ENCODE measurements around the gene PSMD13. TPM values are rescaled to one million over a fixed set of nuclear protein-coding genes. Genes with fewer than 3 reads are reported as not detected.
A peak's percentile ranks its signal among the peaks of the same experiment; 100 is the strongest.
"Not testable (repeated sequence)": the region's sequence is repeated elsewhere in the genome, so short reads cannot be mapped to it uniquely, and the experiment has no call there.

The PSMD13 gene
- total RNA-seq, 1 experiment from 2014 or later: 217 TPM

DNA sequence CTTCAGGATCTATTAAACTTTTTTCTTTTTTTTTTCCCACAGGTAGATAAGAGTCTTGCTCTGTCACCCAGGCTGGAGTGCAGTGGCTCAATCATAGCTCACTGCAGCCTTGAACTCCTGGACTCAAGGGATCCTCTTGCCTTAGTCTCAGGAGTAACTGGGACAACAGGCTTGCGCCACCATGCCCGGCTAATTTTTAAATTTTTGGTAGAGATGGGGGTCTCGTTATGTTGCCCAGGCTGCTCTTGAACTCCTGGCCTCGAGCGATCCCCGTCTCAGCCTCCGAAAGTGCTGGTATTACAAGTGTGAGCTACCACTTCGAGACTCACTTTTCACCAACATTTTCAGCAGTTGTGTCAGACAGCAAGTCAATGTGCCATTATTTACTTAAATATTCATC is 1.6 kb upstream of the PSMD13 start:
- H3K27me3 ChIP-seq (replicated peaks): no peaks in the 10 kb centered on the region
- H3K4me1 ChIP-seq (replicated peaks): peaks cover 14% of the 10 kb centered on the region
- H3K9me3 ChIP-seq (replicated peaks): no peaks in the 10 kb centered on the region
- no peak for DNase-seq (ENCODE audit: low read depth in 1 of 2, low spot score in 2 of 2)
- no peak overlapping the region for H3K27ac ChIP-seq
- H3K4me3 ChIP-seq: peak overlapping the region; percentile 90
- peaks cover 26% of the 10 kb centered on the region for H3K36me3 ChIP-seq

DNA sequence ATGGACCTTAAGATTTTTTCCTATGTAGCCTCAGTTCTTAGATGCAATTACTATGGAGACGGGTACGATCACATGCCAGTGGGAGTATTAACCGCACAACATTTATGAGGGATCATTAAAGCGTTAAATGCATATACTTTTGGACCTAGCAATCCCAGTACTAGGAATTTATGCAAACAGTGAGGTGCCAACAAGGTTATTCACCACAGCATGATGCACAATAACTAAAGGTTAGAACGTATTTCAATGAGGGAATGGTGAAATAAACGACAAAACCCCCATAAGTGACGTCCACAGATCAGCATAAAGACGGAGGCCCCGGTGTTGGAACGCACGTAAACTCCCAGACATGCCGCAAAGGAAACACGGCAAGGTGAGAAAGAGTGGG is 1.2 kb upstream of the PSMD13 start:
- no peak for DNase-seq (ENCODE audit: low read depth in 1 of 2, low spot score in 2 of 2)
- H3K4me1 ChIP-seq (replicated peaks): peaks cover 14% of the 10 kb centered on the region
- H3K36me3 ChIP-seq: peaks cover 30% of the 10 kb centered on the region
- peak overlapping the region; percentile 90 for H3K4me3 ChIP-seq
- no peaks in the 10 kb centered on the region for H3K27me3 ChIP-seq (replicated peaks)
- H3K27ac ChIP-seq: peak overlapping the region; percentile 61; the same call in 1 of the 2 replicates
- H3K9me3 ChIP-seq (replicated peaks): no peaks in the 10 kb centered on the region

DNA sequence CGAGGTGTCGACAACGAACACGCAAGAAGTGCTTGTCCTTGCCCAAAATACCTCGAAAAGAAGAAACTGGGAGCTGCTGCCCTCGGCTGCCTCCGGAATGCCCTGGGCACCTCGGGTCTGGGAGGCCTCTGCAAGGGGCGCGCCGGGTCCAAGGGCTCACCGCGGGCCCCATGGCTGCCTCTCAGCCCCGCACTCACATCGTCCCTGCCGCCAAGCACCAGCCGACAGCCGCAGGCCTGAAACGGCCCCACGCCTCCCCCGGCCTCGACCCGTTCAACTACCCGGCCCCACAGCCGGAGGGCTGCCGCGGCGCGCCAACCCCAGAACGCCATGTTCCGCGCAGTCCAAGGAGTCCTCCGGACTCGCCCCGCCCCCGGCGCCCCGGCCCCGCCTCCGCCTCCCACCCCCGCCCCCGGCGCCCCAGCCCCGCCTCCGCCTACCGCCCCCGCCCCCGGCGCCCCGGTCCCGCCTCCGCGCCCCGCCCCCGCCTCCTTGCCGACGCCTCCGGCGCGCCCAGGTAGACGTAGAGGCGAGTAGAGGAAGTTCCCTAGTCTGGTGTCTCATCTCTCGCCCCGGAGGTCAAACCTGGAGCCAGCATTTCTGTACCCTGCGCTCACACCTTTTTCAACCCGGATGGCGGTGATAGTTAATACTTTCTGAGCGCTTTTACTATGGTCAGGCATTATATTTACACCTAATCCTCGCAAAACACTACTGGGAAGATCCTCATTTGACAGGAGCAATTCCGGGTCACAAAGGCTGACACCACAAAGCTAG is 591 bp upstream of the PSMD13 start, which contains the start of gene SIRT3:
Gene SIRT3, minus strand, starts transcription at position 346 of the 777 bp plus-strand sequence. Its CDS starts 14 bp downstream, at position 332.
- H3K4me1 ChIP-seq (replicated peaks): peaks cover 14% of the 10 kb centered on the region
- DNase-seq (ENCODE audit: low read depth in 1 of 2, low spot score in 2 of 2): peak; percentile 79 to 81
- H3K27me3 ChIP-seq (replicated peaks): no peaks in the 10 kb centered on the region
- H3K36me3 ChIP-seq: peaks cover 36% of the 10 kb centered on the region
- peak within 1 kb of the TSS; percentile 78 for H3K27ac ChIP-seq
- no peaks in the 10 kb centered on the region for H3K9me3 ChIP-seq (replicated peaks)
- H3K4me3 ChIP-seq: peak within 1 kb of the TSS; percentile 90

DNA sequence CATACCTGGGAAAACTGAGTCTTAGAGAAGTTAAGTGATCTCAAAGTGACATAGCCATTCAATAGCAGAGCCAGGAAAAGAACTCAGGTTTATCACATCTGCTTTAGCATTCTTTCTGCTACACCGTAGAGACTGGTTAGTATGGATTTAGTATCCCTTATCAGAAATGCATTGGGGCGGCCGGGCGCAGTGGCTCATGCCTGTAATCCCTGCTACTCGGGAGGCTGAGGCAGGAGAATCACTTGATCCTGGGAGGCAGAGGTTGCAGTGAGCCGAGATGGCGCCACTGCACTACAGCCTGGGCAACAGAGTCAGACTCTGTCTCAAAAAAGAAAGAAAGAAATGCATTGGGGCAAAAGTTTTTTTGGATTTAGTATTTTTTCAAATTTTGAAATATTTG is 1.6 kb downstream of the PSMD13 start:
- H3K4me3 ChIP-seq; H3K27ac ChIP-seq; H3K9me3 ChIP-seq (replicated peaks); H3K27me3 ChIP-seq (replicated peaks); DNase-seq (ENCODE audit: low read depth in 1 of 2, low spot score in 2 of 2): not testable (repeated sequence)
- H3K36me3 ChIP-seq: peaks cover 58% of the 10 kb centered on the region
- peaks cover 14% of the 10 kb centered on the region for H3K4me1 ChIP-seq (replicated peaks)

DNA sequence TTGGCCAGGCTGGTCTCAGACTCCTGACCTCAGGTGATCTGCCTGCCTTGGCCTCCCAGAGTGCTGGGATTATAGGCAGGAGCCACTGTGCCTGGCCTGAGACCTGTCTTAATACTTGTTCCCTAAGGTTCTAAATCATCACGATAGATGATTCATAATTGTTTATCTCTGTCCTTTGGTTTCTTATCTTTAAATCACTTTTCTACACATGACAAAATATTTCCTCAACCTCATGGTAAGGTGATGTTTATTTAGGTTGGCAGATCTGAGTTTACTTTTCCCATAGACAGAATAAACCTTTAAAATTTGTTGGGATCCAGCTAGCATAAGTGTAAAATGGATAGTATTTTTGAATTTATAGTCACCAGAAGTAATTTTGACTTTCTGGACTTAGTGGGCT is 3.5 kb downstream of the PSMD13 start:
- no peak overlapping the region for H3K27ac ChIP-seq
- no peaks in the 10 kb centered on the region for H3K9me3 ChIP-seq (replicated peaks)
- H3K27me3 ChIP-seq (replicated peaks): no peaks in the 10 kb centered on the region
- DNase-seq (ENCODE audit: low read depth in 1 of 2, low spot score in 2 of 2): no peak
- peaks cover 77% of the 10 kb centered on the region for H3K36me3 ChIP-seq
- peaks cover 11% of the 10 kb centered on the region for H3K4me1 ChIP-seq (replicated peaks)
- H3K4me3 ChIP-seq: no peak overlapping the region

DNA sequence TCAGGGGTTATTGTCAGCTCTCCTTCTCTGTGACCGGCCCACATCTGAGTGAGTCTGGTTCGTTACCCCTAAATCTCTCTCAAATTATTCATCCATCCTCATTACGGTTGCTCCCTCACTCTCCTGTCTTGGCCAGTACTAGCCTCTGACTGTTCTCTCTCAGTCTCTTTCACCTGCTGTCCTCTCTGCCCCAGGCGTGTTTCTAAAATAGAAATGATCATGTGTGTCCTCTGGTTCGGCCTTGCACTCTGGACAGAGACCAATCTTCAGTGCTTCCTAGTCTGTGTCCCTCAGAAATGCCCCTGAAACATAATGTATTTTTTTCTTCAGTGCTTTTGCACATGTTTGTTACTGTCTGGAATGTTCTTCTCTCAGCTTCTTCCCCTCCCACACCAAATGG is 4.9 kb downstream of the PSMD13 start:
- no peaks in the 10 kb centered on the region for H3K9me3 ChIP-seq (replicated peaks)
- peaks cover 7% of the 10 kb centered on the region; the same call in 1 of the 2 replicates for H3K4me1 ChIP-seq (replicated peaks)
- no peak for DNase-seq (ENCODE audit: low read depth in 1 of 2, low spot score in 2 of 2)
- H3K36me3 ChIP-seq: peaks cover 91% of the 10 kb centered on the region
- H3K4me3 ChIP-seq: no peak overlapping the region
- no peaks in the 10 kb centered on the region for H3K27me3 ChIP-seq (replicated peaks)
- H3K27ac ChIP-seq: no peak overlapping the region

DNA sequence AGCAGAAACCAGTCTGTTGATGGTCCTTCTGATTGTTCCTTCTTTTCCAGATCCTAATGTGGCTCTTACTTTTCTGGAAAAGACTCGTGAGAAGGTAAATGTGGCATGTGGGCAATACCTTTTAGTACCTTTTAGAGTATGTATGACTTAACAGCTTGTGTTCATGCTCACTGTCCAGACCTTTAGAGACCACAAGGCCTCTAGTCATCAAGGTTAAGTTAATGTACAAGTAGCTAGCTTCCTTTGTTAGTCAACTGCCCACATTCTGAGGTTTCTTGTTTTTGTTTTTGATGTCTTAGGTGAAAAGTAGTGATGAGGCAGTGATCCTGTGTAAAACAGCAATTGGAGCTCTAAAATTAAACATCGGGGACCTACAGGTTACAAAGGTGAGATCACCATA is 7.6 kb downstream of the PSMD13 start:
- no peak overlapping the region for H3K27ac ChIP-seq
- H3K36me3 ChIP-seq: peaks cover 95% of the 10 kb centered on the region
- H3K4me1 ChIP-seq (replicated peaks): no peaks in the 10 kb centered on the region
- H3K27me3 ChIP-seq (replicated peaks): no peaks in the 10 kb centered on the region
- H3K4me3 ChIP-seq: no peak overlapping the region
- H3K9me3 ChIP-seq (replicated peaks): no peaks in the 10 kb centered on the region
- DNase-seq (ENCODE audit: low read depth in 1 of 2, low spot score in 2 of 2): no peak

DNA sequence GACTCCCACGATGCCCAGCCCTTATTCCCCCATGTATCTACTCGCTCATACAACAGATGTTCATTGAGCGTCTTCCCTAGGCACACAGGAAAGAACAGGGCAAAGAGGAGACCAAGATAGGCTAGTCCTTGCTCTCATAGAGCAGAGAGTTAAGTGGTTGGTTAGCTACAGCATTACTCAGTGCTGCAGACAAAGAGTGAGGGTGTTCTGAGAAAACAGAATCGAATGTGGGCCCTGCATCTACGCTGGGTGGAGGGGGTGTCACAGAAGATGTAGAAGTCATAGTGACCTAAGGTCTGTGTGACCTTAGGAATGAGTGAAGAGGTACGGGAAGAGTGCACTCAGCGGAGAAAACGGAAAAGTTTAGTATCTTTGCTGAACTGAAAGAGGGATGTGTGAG is 12.3 kb downstream of the PSMD13 start:
- H3K9me3 ChIP-seq (replicated peaks): no peaks in the 10 kb centered on the region
- no peaks in the 10 kb centered on the region for H3K4me1 ChIP-seq (replicated peaks)
- H3K36me3 ChIP-seq: peaks cover 94% of the 10 kb centered on the region
- no peaks in the 10 kb centered on the region for H3K27me3 ChIP-seq (replicated peaks)
- no peak overlapping the region for H3K4me3 ChIP-seq
- no peak for DNase-seq (ENCODE audit: low read depth in 1 of 2, low spot score in 2 of 2)
- H3K27ac ChIP-seq: no peak overlapping the region

DNA sequence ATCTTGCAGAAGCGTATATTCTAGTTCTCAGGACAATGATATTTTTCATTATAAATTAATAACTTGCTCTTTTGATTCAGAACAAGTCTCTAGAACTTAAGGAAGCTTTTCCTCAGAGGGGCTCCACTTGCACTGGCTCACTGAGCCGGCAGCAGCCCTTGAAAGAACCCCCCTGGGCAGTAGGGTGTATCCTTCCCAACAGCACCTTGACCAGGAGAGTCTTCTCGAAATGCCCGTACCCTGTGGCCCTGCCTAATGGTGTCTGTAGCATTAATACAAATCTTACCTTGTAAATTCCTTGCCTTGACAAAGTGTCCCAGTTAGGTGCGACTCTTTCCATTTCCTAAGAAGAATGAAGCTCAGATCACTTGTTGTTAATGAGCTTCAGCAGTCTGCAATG is 13.5 kb downstream of the PSMD13 start:
- no peak for DNase-seq (ENCODE audit: low read depth in 1 of 2, low spot score in 2 of 2)
- peaks cover 82% of the 10 kb centered on the region for H3K36me3 ChIP-seq
- H3K27me3 ChIP-seq (replicated peaks): no peaks in the 10 kb centered on the region
- no peak overlapping the region for H3K4me3 ChIP-seq
- H3K27ac ChIP-seq: no peak overlapping the region
- no peaks in the 10 kb centered on the region for H3K9me3 ChIP-seq (replicated peaks)
- no peaks in the 10 kb centered on the region for H3K4me1 ChIP-seq (replicated peaks)

DNA sequence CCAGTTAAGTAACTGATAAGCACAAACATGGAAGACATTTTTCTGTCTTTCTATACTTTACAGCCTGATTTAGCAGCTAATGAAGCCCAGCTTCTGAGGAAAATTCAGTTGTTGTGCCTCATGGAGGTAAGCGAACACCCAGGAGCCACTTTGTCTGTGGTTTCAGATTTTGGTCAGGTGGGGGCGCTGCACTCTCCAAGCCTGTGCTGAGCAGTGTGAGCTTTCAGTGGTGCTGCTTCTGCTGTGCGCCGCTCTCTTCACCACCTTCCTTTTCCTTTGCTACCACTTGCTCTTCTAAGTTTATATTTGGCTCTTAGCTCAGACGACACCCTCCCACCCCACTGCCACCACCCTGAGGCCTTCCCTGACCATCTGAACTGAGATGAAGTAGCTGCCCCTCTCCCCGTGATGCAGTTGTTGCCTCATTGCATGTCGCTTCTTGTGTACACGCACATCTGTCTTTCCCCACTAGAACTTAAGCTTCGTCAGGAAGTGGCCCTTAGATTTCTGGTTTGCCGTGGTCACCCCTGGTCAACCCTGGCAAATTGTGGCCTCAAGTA is 14.0 kb downstream of the PSMD13 start:
- H3K27ac ChIP-seq: no peak overlapping the region
- peaks cover 76% of the 10 kb centered on the region for H3K36me3 ChIP-seq
- no peak for DNase-seq (ENCODE audit: low read depth in 1 of 2, low spot score in 2 of 2)
- H3K4me3 ChIP-seq: no peak overlapping the region
- no peaks in the 10 kb centered on the region for H3K4me1 ChIP-seq (replicated peaks)
- no peaks in the 10 kb centered on the region for H3K27me3 ChIP-seq (replicated peaks)
- H3K9me3 ChIP-seq (replicated peaks): no peaks in the 10 kb centered on the region

DNA sequence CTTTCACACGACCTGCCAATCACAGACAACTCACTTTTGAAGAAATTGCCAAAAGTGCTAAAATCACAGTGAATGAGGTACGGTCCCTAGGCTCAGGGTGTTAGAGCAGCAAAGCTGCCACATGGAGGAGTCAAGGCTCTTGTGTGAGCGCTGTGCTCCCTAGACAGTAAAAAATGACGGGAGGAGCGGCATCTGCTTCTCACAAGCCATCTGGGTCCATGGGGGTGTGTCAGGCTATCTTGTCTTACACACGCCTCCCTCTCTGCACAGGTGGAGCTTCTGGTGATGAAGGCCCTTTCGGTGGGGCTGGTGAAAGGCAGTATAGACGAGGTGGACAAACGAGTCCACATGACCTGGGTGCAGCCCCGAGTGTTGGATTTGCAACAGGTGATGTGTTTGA is 14.8 kb downstream of the PSMD13 start:
- H3K9me3 ChIP-seq (replicated peaks): no peaks in the 10 kb centered on the region
- H3K27ac ChIP-seq: no peak overlapping the region
- no peak for DNase-seq (ENCODE audit: low read depth in 1 of 2, low spot score in 2 of 2)
- no peaks in the 10 kb centered on the region for H3K27me3 ChIP-seq (replicated peaks)
- no peaks in the 10 kb centered on the region for H3K4me1 ChIP-seq (replicated peaks)
- H3K36me3 ChIP-seq: peaks cover 69% of the 10 kb centered on the region
- no peak overlapping the region for H3K4me3 ChIP-seq

DNA sequence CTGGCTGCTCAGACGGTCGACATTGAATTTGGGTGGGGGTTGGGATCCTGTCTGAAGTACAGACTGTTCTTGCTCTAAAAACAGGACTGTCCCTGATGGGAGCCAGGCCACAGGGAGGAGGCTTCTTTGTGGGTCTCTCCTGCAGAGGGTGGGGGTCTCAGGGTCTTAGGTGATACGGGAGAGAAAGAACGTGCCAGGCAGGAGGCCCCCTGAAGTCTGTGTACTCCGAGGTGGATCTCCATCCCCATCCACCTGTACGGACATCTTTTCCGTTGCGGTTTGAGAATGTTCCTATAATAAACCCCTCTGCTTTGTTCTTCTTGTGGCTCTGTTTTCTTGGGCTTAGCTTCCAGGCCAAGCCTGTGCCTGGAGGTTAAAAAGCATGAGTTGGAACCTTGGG is 15.9 kb downstream of the PSMD13 start:
- Histone ChIP-seq H3K27me3 (replicated peaks) (no peaks in the 10 kb centered on the region), H3K36me3 (peaks cover 58% of the 10 kb centered on the region)

DNA sequence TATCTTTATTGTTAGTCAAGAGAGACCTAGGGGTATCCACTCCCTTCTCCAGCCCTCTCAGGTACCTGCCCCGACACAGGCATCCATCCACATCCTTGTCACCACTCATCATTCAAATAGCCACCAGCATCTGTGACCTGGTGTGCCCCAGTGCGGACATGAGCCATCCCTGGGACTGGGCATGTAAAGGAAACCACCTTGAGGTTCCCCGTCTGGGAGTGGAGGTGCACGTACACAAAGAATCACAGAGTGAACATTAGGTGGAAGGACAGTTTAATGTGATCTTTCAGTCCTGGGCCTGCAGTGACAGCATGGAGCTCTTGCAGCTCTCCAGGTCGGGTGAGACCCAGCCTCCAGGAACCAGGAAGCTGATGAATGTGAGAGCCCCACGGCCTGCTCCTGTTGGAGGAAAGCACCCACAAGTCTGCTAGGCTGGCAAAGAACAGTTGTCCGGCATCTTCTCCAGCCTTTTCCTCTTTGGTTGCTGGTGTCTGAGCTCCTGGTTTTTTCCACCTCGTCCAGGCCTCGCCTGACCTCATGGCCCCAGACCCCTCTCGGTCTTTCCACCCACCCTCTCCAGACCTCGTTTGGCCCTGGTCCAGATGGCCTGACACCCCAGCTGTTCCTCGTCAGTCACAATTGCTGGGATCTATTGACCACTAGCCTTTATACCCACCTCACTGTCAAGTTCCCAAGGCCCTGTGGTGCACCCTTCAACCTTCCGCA is 16.5 kb downstream of the PSMD13 start:
- Histone ChIP-seq H3K9me3 (replicated peaks) (no peaks in the 10 kb centered on the region), H3K27ac (no peak overlapping the region), H3K27me3 (replicated peaks) (no peaks in the 10 kb centered on the region), H3K4me3 (no peak overlapping the region), H3K4me1 (replicated peaks) (no peaks in the 10 kb centered on the region), H3K36me3 (peaks cover 53% of the 10 kb centered on the region)
- DNase-seq (ENCODE audit: low read depth in 1 of 2, low spot score in 2 of 2): no peak

More for the DNA sequence above, 15.9 kb downstream of the PSMD13 start:
- Histone ChIP-seq H3K4me1 (replicated peaks) (no peaks in the 10 kb centered on the region), H3K27ac (no peak overlapping the region), H3K4me3 (no peak overlapping the region), H3K9me3 (replicated peaks) (no peaks in the 10 kb centered on the region)
- no peak for DNase-seq (ENCODE audit: low read depth in 1 of 2, low spot score in 2 of 2)

DNA sequence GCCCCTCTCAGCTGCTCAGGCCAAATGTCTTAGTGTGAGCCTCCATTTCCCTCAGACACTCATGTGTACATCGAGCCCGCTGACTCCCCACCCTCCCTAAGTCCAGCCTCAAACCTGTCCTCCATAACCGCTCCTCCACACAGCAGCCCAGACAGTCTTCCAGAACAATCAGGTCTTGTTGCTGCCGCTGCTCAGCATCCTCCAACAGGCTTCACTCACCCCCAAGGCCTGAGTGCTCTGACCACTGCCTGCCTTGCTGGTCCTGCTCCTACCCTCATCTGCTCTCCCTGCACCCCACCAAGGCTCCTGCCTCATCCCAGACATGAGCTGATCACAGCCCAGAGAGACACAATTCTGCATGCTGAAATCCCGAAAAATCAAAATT is 17.1 kb downstream of the PSMD13 start:
- H3K4me3 ChIP-seq: no peak overlapping the region
- DNase-seq (ENCODE audit: low read depth in 1 of 2, low spot score in 2 of 2): no peak
- H3K4me1 ChIP-seq (replicated peaks): no peaks in the 10 kb centered on the region
- H3K27ac ChIP-seq: no peak overlapping the region
- H3K9me3 ChIP-seq (replicated peaks): no peaks in the 10 kb centered on the region
- peaks cover 48% of the 10 kb centered on the region for H3K36me3 ChIP-seq
- H3K27me3 ChIP-seq (replicated peaks): no peaks in the 10 kb centered on the region

Data from SJSA1 (cell line).